Astrocyte (in vitro differentiated cells and primary cell): ENCODE results near the gene TOP3A. TPM values are rescaled to one million over a fixed set of nuclear protein-coding genes. Genes with fewer than 3 reads are reported as not detected.

Experiments used
- DNase-seq: peaks from one replicate; pipeline ENCODE4 v3.0.0-alpha.2; 2010; ENCODE audit warnings: low read depth
- FAIRE-seq: peaks from 2 replicates; lab custom pipeline; 2011; peaks lifted over from hg19 to GRCh38; lab: Jason Lieb, UNC
- H2AFZ ChIP-seq: 2 replicates; pipeline ENCODE4 v1.6.0; 2012; ENCODE audit warnings: low read depth, low read length, inconsistent platforms
- H3K27ac ChIP-seq: 2 replicates; pipeline ENCODE4 v1.5.1; 2011; ENCODE audit warnings: low read depth, low read length, inconsistent platforms
- H3K27me3 ChIP-seq: 2 replicates; pipeline ENCODE4 v1.6.0; 2011; ENCODE audit warnings: low read length, inconsistent platforms; ENCODE audit not compliant: insufficient read depth
- H3K36me3 ChIP-seq: 2 replicates; pipeline ENCODE4 v1.5.1; 2011; ENCODE audit warnings: low read length, inconsistent platforms; ENCODE audit not compliant: insufficient read depth
- H3K4me1 ChIP-seq: 2 replicates; pipeline ENCODE4 v1.5.1; 2011; ENCODE audit warnings: low read length, inconsistent platforms; ENCODE audit not compliant: insufficient read depth
- H3K4me2 ChIP-seq: 2 replicates; pipeline ENCODE4 v1.6.0; 2012; ENCODE audit warnings: low read length, inconsistent platforms
- H3K4me3 ChIP-seq: 2 replicates; pipeline ENCODE4 v1.5.1; 2011; ENCODE audit warnings: low read depth, mild to moderate bottlenecking, low read length, inconsistent platforms; ENCODE audit not compliant: insufficient read depth
- H3K79me2 ChIP-seq: 2 replicates; pipeline ENCODE4 v1.6.0; 2012; ENCODE audit warnings: mild to moderate bottlenecking, low read length, inconsistent platforms; ENCODE audit not compliant: insufficient read depth
- H3K9ac ChIP-seq: 2 replicates; pipeline ENCODE4 v1.6.0; 2012; ENCODE audit warnings: mild to moderate bottlenecking, low read length, inconsistent platforms
- H3K9me3 ChIP-seq: 2 replicates; pipeline ENCODE4 v1.5.1; 2012; ENCODE audit warnings: low read depth, mild to moderate bottlenecking, low read length, inconsistent platforms; ENCODE audit not compliant: insufficient read depth
- H4K20me1 ChIP-seq: 2 replicates; pipeline ENCODE4 v1.6.0; 2012; ENCODE audit warnings: low read length, inconsistent platforms; ENCODE audit not compliant: insufficient read depth
- H3K27ac Mint-ChIP-seq: one replicate; pipeline ENCODE4 v1.8.0; 2021; ENCODE audit warnings: mild to moderate bottlenecking, mixed read lengths; ENCODE audit not compliant: unreplicated experiment
- H3K27me3 Mint-ChIP-seq: one replicate; pipeline ENCODE4 v1.8.0; 2021; ENCODE audit warnings: low read depth, mixed read lengths; ENCODE audit not compliant: unreplicated experiment
- H3K36me3 Mint-ChIP-seq: one replicate; pipeline ENCODE4 v1.8.0; 2021; ENCODE audit warnings: low read depth, mixed read lengths; ENCODE audit not compliant: unreplicated experiment
- H3K4me1 Mint-ChIP-seq: one replicate; pipeline ENCODE4 v1.8.0; 2021; ENCODE audit warnings: low read depth, mixed read lengths; ENCODE audit not compliant: unreplicated experiment
- H3K4me3 Mint-ChIP-seq: one replicate; pipeline ENCODE4 v1.8.0; 2021; ENCODE audit warnings: mild to moderate bottlenecking, moderate library complexity, mixed read lengths; ENCODE audit not compliant: unreplicated experiment
- H3K9me3 Mint-ChIP-seq: one replicate; pipeline ENCODE4 v1.8.0; 2021; ENCODE audit warnings: mild to moderate bottlenecking, mixed read lengths; ENCODE audit not compliant: unreplicated experiment
- CTCF ChIP-seq: IDR thresholded peaks from 2 replicates; pipeline ENCODE4 v1.5.1; 2011; ENCODE audit warnings: low read depth, mild to moderate bottlenecking, inconsistent platforms, low read length, moderate library complexity; ENCODE audit not compliant: insufficient read depth
- EZH2 ChIP-seq: IDR thresholded peaks from 2 replicates; pipeline ENCODE4 v1.6.1; 2012; ENCODE audit warnings: mild to moderate bottlenecking, low read length, inconsistent platforms; ENCODE audit not compliant: insufficient read depth
- total RNA-seq: library from RNA; stranded (reverse); gene quantifications from 2 replicates; pipeline ENCODE4 v1.2.1, GENCODE V29; 2021

The TOP3A gene
- total RNA-seq, 1 donor from 2014 or later: 31.0 TPM

- Mint-ChIP-seq H3K36me3 (no peaks in the 10 kb centered on the region), H3K4me1 (peaks cover 5% of the 10 kb centered on the region), H3K4me3 (no peak overlapping the region), H3K27me3 (no peaks in the 10 kb centered on the region), H3K9me3 (peaks cover 2% of the 10 kb centered on the region), H3K27ac (peak overlapping the region; percentile 23)
- Histone ChIP-seq H2AFZ (no peak overlapping the region), H3K4me2 (no peak overlapping the region), H3K4me3 (no peak overlapping the region), H4K20me1 (peaks cover 74% of the 10 kb centered on the region), H3K27me3 (no peaks in the 10 kb centered on the region), H3K79me2 (peaks cover 64% of the 10 kb centered on the region), H3K27ac (no peak overlapping the region), H3K36me3 (no peaks in the 10 kb centered on the region), H3K9me3 (no peaks in the 10 kb centered on the region), H3K4me1 (peaks cover 19% of the 10 kb centered on the region), H3K9ac (no peak overlapping the region)
- DNase-seq: no peak
- no peak for FAIRE-seq
- TF ChIP-seq EZH2: no peak
- no peak for TF ChIP-seq CTCF
Observed at GRCh38 chr17:18228176-18228682, 86.6 kb downstream of the TOP3A start.

GRCh38 chr17:18227635-18228034 is 87.2 kb downstream of the TOP3A start:
- H3K4me3 Mint-ChIP-seq: no peak overlapping the region
- FAIRE-seq: no peak

More at GRCh38 chr17:18227635-18228034, 87.2 kb downstream of the TOP3A start:
- H4K20me1 ChIP-seq: peaks cover 68% of the 10 kb centered on the region
- Mint-ChIP-seq H3K4me1 (peaks cover 5% of the 10 kb centered on the region), H3K36me3 (no peaks in the 10 kb centered on the region), H3K9me3 (peaks cover 2% of the 10 kb centered on the region), H3K27me3 (no peaks in the 10 kb centered on the region), H3K27ac (peak overlapping the region; percentile 23)
- DNase-seq: no peak
- H3K4me3 ChIP-seq: no peak overlapping the region
- peaks cover 64% of the 10 kb centered on the region for H3K79me2 ChIP-seq
- H3K27me3 ChIP-seq: no peaks in the 10 kb centered on the region
- H3K4me2 ChIP-seq: peak overlapping the region; percentile 100
- no peak overlapping the region for H3K27ac ChIP-seq
- TF ChIP-seq EZH2: no peak
- TF ChIP-seq CTCF: no peak
- peaks cover 19% of the 10 kb centered on the region for H3K4me1 ChIP-seq
- H3K9ac ChIP-seq: no peak overlapping the region
- H3K9me3 ChIP-seq: no peaks in the 10 kb centered on the region
- no peaks in the 10 kb centered on the region for H3K36me3 ChIP-seq
- no peak overlapping the region for H2AFZ ChIP-seq
